WTC11 (cell line): Measurements from ENCODE around the gene MECP2.

Experiments used
- CTCF ChIP-seq: fragments of 200-600 bp; IDR thresholded peaks from 2 replicates; pipeline ENCODE4 v1.8.0; 2022; ENCODE audit warnings: antibody characterized with exemption
- FOXP1 ChIP-seq: sonication (generic); formaldehyde crosslinking; IDR thresholded peaks from 2 replicates; pipeline ENCODE4 v1.8.0; 2022; ENCODE audit warnings: missing genetic modification reagents, mild to moderate bottlenecking, moderate library complexity, borderline replicate concordance
- NR3C1 ChIP-seq: sonication (generic); formaldehyde crosslinking; conservative IDR thresholded peaks from 2 replicates; pipeline ENCODE4 v1.8.1; 2023; ENCODE audit warnings: low read depth, mild to moderate bottlenecking, missing genetic modification reagents
- ZNF317 ChIP-seq: sonication (generic); formaldehyde crosslinking; IDR thresholded peaks from 2 replicates; pipeline ENCODE4 v1.8.1; 2023; ENCODE audit warnings: low read depth, mild to moderate bottlenecking, moderate library complexity, missing genetic modification reagents, borderline replicate concordance

- TF ChIP-seq CTCF (no peak), FOXP1 (CRISPR knock-in tag) (no peak), NR3C1 (CRISPR knock-in tag) (no peak), ZNF317 (no peak)
Measured at GRCh38 chrX:154121207-154121606, 23.7 kb upstream of the MECP2 start.
